Measurements from ENCODE around the gene CYP4F22. TPM values are rescaled to one million over a fixed set of nuclear protein-coding genes. Genes with fewer than 3 reads are reported as not detected.
A peak's percentile ranks its signal among the peaks of the same experiment; 100 is the strongest.

Gene CYP4F22
- total and polyA plus RNA-seq, 2 of the 8 experiments (the other 6 are each of a cell fraction or from before 2014, with no cell fraction given): not detected

GRCh38 chr19:15556634-15557181, 48.4 kb downstream of the CYP4F22 start:
- 18% methylated on average over 7 of the region's 7 CpGs; no CpG with 5 or more reads in 1 of the 2 experiments for WGBS, 2 experiments (ENCODE audit: extremely low coverage in 1 of 2, insufficient coverage in 1 of 2, insufficient read length in 1 of 2, insufficient replicate concordance in 2 of 2, low coverage in 1 of 2, low lambda C conversion rate in 2 of 2, missing lambda C conversion rate in 1 of 2)
- CTCF ChIA-PET (ENCODE audit: partially characterized antibody): interaction anchor here (0.7 to 1.4 kb wide), 5 partner anchors 12 to 379 kb away, joined by 3 to 5 read pairs (median 3); no protein-coding TSS in a partner anchor
- no peak for TF ChIP-seq TAF1 (IDR thresholded peaks at IDR 0.05; ENCODE audit: low read depth, low read length)
- no peak for TF ChIP-seq FOSL1 (IDR thresholded peaks at IDR 0.05; ENCODE audit: insufficient read depth, low read depth, low read length)
- TF ChIP-seq RAD21 (IDR thresholded peaks at IDR 0.05 in 1 of 2, conservative IDR thresholded peaks at IDR 0.05 in 1 of 2; ENCODE audit: low read depth in 2 of 2, low read length in 2 of 2): no peak
- TF ChIP-seq, protein P1, sequence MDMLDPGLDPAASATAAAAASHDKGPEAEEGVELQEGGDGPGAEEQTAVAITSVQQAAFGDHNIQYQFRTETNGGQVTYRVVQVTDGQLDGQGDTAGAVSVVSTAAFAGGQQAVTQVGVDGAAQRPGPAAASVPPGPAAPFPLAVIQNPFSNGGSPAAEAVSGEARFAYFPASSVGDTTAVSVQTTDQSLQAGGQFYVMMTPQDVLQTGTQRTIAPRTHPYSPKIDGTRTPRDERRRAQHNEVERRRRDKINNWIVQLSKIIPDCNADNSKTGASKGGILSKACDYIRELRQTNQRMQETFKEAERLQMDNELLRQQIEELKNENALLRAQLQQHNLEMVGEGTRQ (IDR thresholded peaks at IDR 0.05; ENCODE audit: low read length): no peak
- no peak for TF ChIP-seq HDAC6 (IDR thresholded peaks at IDR 0.05; ENCODE audit: low read depth, low read length)
- no peak for TF ChIP-seq BACH1 (IDR thresholded peaks at IDR 0.05; ENCODE audit: low read length)
- no peak for TF ChIP-seq RBBP5 (IDR thresholded peaks at IDR 0.05; ENCODE audit: borderline replicate concordance, low read depth, low read length)
- no peak for TF ChIP-seq CTBP2 (IDR thresholded peaks at IDR 0.05; ENCODE audit: borderline replicate concordance, insufficient read depth, insufficient read length, low read length)
- TF ChIP-seq EGR1 (IDR thresholded peaks at IDR 0.05; ENCODE audit: borderline replicate concordance, low read depth, low read length): no peak
- no peak for TF ChIP-seq TCF12 (IDR thresholded peaks at IDR 0.05; ENCODE audit: low read depth, low read length)
- no peak for TF ChIP-seq SIRT6 (IDR thresholded peaks at IDR 0.05; ENCODE audit: low read length)
- TF ChIP-seq GABPA (IDR thresholded peaks at IDR 0.05; ENCODE audit: borderline replicate concordance, insufficient read depth, low read length): no peak

More at GRCh38 chr19:15556634-15557181, 48.4 kb downstream of the CYP4F22 start:
- no peak overlapping the region for H3K27ac ChIP-seq (ENCODE audit: low read depth, low read length)
- H3K9me3 ChIP-seq (ENCODE audit: insufficient read depth in 2 of 2, low read depth in 1 of 2, low read length in 1 of 2): peaks cover 13 to 27% of the 10 kb centered on the region in 2 experiments
- no peak overlapping the region for H3K4ac ChIP-seq (replicated peaks; ENCODE audit: insufficient read length, low read depth, low read length)
- H3K79me1 ChIP-seq (ENCODE audit: low read depth, low read length): no peaks in the 10 kb centered on the region
- peak overlapping the region; percentile 91; the same call in 1 of the 2 replicates for H2BK12ac ChIP-seq (ENCODE audit: low read depth, low read length)
- no peak overlapping the region for H2BK120ac ChIP-seq (replicated peaks; ENCODE audit: low read depth, low read length)
- peaks cover 0 to 1% of the 10 kb centered on the region in 2 experiments for H4K20me1 ChIP-seq (replicated peaks in 1 of 2; ENCODE audit: control insufficient read depth in 1 of 2, insufficient read depth in 2 of 2, low read length in 2 of 2)
- no peak overlapping the region for H3K18ac ChIP-seq (ENCODE audit: extremely low read depth, low read length)
- H2AK5ac ChIP-seq (ENCODE audit: low read depth, low read length): no peak overlapping the region
- H3K79me2 ChIP-seq (ENCODE audit: control insufficient read depth in 1 of 2, insufficient read depth in 2 of 2, low read length in 2 of 2): no peaks in the 10 kb centered on the region
- peaks cover 0 to 2% (median 0%) of the 10 kb centered on the region in 4 experiments; a peak in 2 of 7 replicates for H3K27me3 ChIP-seq (replicated peaks in 1 of 4; ENCODE audit: control insufficient read depth in 3 of 4, extremely low read depth in 1 of 4, insufficient read depth in 3 of 4, low read length in 3 of 4)
- H3K36me3 ChIP-seq (ENCODE audit: control insufficient read depth in 2 of 4, insufficient read depth in 4 of 4, low read length in 3 of 4): no peaks in the 10 kb centered on the region
- H2AFZ ChIP-seq (ENCODE audit: low read length): no peak overlapping the region
- H3K9ac ChIP-seq (replicated peaks in 1 of 4; ENCODE audit: extremely low read depth in 1 of 4, low read depth in 3 of 4, low read length in 3 of 4): no peak overlapping the region
- no peak overlapping the region for H4K5ac ChIP-seq (ENCODE audit: insufficient read length, low read depth, low read length)
- H3K14ac ChIP-seq (ENCODE audit: insufficient read length): no peak overlapping the region
- no peak overlapping the region for H3K23ac ChIP-seq (ENCODE audit: insufficient read length)
- peak overlapping the region; percentile 48; the same call in 1 of the 2 replicates for H2BK20ac ChIP-seq (ENCODE audit: low read length)
- H2BK15ac ChIP-seq (ENCODE audit: low read length): peak overlapping the region; percentile 88
- H4K8ac ChIP-seq (ENCODE audit: extremely low read depth, insufficient read depth, low read length): no peak overlapping the region
- H4K91ac ChIP-seq (replicated peaks; ENCODE audit: insufficient read length, low read length): peak overlapping the region; percentile 5
- POLR2A ChIA-PET (ENCODE audit: partially characterized antibody): no interaction called here
- no peak overlapping the region for H3K56ac ChIP-seq (replicated peaks; ENCODE audit: insufficient read length, low read depth, low read length)
- no peaks in the 10 kb centered on the region for H3K4me1 ChIP-seq (replicated peaks in 1 of 4; ENCODE audit: control insufficient read depth in 3 of 4, insufficient read depth in 4 of 4, low read length in 3 of 4)
- H3K23me2 ChIP-seq (ENCODE audit: low read depth, low read length): no peaks in the 10 kb centered on the region
- no peak for FAIRE-seq
- H2BK5ac ChIP-seq (ENCODE audit: low read depth, low read length): no peak overlapping the region
- H3K4me2 ChIP-seq (ENCODE audit: insufficient read depth in 1 of 2, low read depth in 2 of 2, low read length in 2 of 2): peak overlapping the region in 1 of 2 experiments; percentile 14; a peak in 1 of 4 replicates
- no peak for DNase-seq (ENCODE audit: low read depth in 1 of 2, low spot score in 2 of 2)
- no peak overlapping the region for H3K4me3 ChIP-seq (ENCODE audit: extremely low read depth in 1 of 4, insufficient read depth in 2 of 4, low read depth in 3 of 4, low read length in 4 of 4)
